ENCODE results near the gene SFT2D1.

Gene SFT2D1

GRCh38 chr6:166274739-166275370 lies 67.5 kb downstream of the SFT2D1 start:
- DNase-seq = no peak

DNA sequence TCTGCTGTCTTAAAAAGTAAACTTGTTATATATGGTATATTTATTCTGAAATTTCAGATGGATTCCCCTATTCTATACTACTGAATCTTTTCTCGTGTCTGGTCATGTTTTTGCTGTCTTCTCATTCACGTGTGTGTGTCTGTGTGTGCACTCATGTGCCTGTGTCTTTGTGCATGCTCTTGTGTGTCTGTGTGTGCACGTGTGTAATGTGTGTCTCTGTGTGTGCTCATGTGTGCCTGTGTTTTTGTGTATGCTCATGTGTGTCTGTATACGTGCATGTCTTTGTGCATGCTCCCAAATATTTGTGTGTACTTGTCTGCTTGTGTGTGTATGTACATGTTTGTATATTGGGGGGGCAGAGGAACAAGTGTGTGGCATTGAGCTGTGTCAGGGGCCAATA lies 68.2 kb downstream of the SFT2D1 start:
- no peak for DNase-seq

DNA sequence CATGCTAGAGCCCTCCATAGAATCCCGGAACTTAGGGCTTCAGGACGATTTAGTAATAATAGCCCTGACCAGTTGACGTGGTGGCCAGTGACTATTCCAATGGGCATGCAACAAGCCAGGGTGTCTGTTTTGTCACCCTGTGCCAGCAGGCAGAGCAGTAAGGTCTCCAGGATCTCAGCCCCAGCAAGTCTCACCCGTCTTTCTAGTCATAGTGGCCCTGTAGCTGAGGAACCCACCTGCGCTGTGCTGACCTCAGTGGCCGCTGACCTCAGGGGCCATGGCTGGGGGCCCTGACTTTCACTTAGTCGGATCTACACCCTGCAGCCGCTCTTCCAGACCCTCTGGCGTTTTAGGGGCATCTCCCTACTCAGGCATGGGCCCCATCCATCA lies 71.0 kb downstream of the SFT2D1 start:
- DNase-seq = no peak

- DNase-seq = no peak
Observed at GRCh38 chr6:166270706-166271375, 71.5 kb downstream of the SFT2D1 start.

Data from NCI-H524 (cell line).